ENCODE data around the gene SLC30A1. TPM values are rescaled to one million over a fixed set of nuclear protein-coding genes. Genes with fewer than 3 reads are reported as not detected.

The SLC30A1 gene
- total and polyA plus RNA-seq, 10 of the 15 experiments (the other 5 are each of a cell fraction or from before 2014, with no cell fraction given), result 3.5 to 14.1 (median 8.8) TPM

DNA sequence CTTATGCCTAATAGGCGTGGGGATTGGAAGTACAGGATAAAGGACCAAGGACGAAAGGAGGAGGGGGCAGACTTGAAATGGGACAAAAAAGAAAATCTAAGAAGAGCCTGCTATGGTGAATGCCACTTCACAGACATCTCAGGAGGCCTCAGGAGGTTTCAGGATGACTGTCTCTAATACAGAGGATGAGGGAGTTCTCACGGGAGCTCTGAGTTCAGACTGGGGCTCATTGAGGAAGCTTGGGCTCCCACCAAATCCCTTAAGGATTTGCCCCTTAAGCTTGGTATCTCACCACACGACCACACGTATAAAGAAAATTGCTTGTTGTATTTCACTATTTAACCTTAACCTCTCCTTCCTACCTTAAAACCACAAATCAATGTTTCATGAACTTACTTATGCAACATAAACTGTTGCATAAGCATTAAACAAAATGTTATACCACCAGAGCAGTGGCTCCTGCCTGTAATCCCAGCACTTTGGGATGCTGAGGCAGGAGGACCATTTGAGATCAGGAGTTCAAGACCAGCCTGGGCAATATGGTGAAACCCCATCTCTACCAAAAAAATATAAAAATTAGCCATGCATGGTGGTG lies 12.4 kb downstream of the SLC30A1 start (continued):
- TF ChIP-seq CEBPZ (IDR thresholded peaks at IDR 0.05; ENCODE audit: low read depth, low read length), result no peak
- TF ChIP-seq NFYA (IDR thresholded peaks at IDR 0.05; ENCODE audit: borderline replicate concordance, low read depth, low read length), result no peak
- no peak for TF ChIP-seq ZSCAN29 (IDR thresholded peaks at IDR 0.05)
- TF ChIP-seq ZBTB40 (IDR thresholded peaks at IDR 0.05; ENCODE audit: borderline replicate concordance), result no peak
- TF ChIP-seq SMARCA5 (IDR thresholded peaks at IDR 0.05), result no peak
- peak; percentile 73 to 82; a peak in 3 of 4 replicates for TF ChIP-seq IKZF2 (IDR thresholded peaks at IDR 0.05)
- peak; percentile 87 for TF ChIP-seq EED (IDR thresholded peaks at IDR 0.05; ENCODE audit: low read depth)
- TF ChIP-seq MTA2 (IDR thresholded peaks at IDR 0.05; ENCODE audit: low read depth), result peak; percentile 46; the same call in 1 of the 2 replicates
- no peak for TF ChIP-seq KAT2A (conservative IDR thresholded peaks at IDR 0.05; ENCODE audit: control insufficient read depth, low read depth, low read length)
- peak; percentile 85 for TF ChIP-seq MEF2B (IDR thresholded peaks at IDR 0.05; ENCODE audit: partially characterized antibody, poor library complexity, severe bottlenecking)
- TF ChIP-seq FOXM1 (IDR thresholded peaks at IDR 0.05; ENCODE audit: low read depth, low read length), result 0 out of 2 replicates have a peak, but pooled peaks have one; percentile 67
- no peak for TF ChIP-seq FOXK2 (IDR thresholded peaks at IDR 0.05)
- no peak for TF ChIP-seq WRNIP1 (IDR thresholded peaks at IDR 0.05; ENCODE audit: borderline replicate concordance, low read depth, low read length)
- no peak for TF ChIP-seq LARP7 (IDR thresholded peaks at IDR 0.05)
- TF ChIP-seq NFIC (IDR thresholded peaks at IDR 0.05; ENCODE audit: low read depth, low read length), result peak; percentile 55; the same call in 1 of the 2 replicates
- no peak for TF ChIP-seq ZBTB11 (CRISPR knock-in tag; IDR thresholded peaks at IDR 0.05)
- no peak for TF ChIP-seq CBX5 (IDR thresholded peaks at IDR 0.05; ENCODE audit: low read depth)
- no peak for TF ChIP-seq TAF1 (IDR thresholded peaks at IDR 0.05; ENCODE audit: borderline replicate concordance, low read depth, low read length)
- no peak for TF ChIP-seq POLR2A (IDR thresholded peaks at IDR 0.05; ENCODE audit: low read depth, low read length)
- TF ChIP-seq RUNX3 (IDR thresholded peaks at IDR 0.05; ENCODE audit: low read length), result peak; percentile 56
- TF ChIP-seq CREM (IDR thresholded peaks at IDR 0.05; ENCODE audit: low read depth), result peak; percentile 61; the same call in 1 of the 2 replicates
- 0 out of 2 replicates have a peak, but pooled peaks have one; percentile 57 for TF ChIP-seq GATAD2B (conservative IDR thresholded peaks at IDR 0.05; ENCODE audit: low read depth)
